GM19468 (cell line): Measurements from ENCODE around the gene DLGAP1.

Experiments
- ATAC-seq: cut with Tn5 transposase; IDR thresholded peaks from one replicate; pipeline ENCODE4 v1.9.1; 2021; ENCODE audit warnings: mild to moderate bottlenecking, moderate library complexity, moderate number of reproducible peaks; ENCODE audit not compliant: unreplicated experiment; ENCODE audit errors: extremely low read depth

The DLGAP1 gene

DNA sequence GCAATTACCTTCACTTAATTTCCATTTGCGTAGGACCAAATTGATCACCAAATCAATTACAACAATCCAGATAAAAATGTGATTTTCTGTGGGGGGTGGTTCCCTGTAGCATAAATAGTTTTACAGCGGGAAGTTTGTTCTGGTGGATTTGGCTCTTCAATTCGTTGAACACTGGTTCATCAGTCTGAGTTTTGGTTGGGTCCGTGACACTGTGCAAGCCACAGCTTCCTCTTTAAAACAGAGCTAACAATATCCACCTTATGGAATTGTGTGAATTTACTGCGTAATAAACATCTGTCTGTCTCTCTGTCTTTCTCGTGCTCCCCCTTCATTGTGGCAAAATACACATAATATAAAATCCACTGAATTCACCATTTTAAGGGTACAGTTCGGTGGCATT lies 694.4 kb downstream of the DLGAP1 start:
- ATAC-seq: no peak

DNA sequence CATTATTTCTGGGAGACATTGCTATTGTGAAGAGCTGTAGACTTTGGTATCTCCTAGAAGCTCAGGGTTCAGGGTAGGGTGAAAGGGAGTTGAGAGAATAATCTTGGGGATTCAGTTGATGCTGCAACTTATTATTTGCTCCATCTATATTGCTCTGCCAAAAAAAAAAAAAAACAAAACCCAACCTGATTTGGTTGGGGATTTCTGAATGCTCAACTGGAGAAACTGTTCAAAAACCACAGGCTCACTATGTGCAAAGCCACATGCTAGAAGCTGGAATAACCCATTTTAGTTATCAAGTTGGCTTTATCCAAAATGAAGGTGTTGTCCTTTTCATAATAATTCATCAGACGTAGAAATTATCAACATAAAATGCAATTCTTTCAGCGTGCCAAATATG lies 696.0 kb downstream of the DLGAP1 start:
- no peak for ATAC-seq

DNA sequence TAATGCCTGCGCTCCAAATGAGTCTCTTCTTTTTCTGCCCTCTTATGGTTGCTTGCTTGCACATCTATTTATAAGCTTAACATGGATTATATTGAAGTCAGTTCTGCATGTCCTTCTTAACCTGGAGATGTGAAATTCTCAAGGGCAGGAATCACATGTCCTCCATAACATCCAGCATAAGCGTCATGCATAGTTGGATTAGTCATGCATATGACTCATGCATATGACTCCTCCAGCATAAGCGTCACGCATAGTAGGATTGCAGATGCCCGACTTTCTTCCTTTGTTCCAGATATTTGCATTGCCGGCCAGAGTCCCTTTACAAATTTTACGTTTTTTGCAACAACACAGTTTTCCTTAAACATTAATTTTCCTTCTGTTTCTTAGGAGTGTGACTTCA lies 696.6 kb downstream of the DLGAP1 start:
- ATAC-seq: no peak

DNA sequence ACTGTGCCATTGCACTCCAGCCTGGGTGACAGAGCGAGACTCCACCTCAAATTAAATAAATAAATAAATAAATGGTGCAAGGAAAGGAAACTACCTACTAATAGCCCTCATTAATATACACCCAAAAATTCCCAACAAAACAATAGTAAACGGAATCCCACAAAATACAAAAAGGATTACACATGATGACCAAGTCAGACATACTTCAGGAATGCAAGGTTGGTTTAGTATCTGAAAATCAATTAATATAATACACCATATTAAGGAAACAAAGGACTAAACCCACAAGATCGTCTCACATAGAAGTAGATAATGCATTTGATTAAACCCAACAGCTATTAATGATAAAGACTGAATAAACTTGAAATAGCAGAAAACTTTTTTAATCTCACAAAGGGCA lies 697.7 kb downstream of the DLGAP1 start:
- no peak for ATAC-seq

DNA sequence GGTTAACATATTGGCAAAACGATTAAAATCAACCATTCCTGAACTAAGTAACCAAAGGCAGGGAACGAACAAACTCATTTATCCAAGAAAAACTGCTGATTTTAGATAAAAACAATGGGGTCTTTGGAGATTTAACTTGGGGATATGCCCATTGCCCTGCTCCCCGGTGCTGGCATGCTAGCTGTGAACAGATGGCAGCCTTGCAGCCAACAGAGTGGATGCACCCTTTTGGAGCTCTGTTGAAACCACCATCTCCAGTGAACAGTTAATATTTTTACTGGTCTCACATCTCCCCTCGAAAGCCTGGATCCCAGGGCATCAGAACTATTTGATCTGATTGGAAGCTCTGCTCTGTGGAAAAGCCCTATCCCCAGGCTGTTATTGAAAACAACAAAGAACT lies 702.0 kb downstream of the DLGAP1 start:
- ATAC-seq: no peak

DNA sequence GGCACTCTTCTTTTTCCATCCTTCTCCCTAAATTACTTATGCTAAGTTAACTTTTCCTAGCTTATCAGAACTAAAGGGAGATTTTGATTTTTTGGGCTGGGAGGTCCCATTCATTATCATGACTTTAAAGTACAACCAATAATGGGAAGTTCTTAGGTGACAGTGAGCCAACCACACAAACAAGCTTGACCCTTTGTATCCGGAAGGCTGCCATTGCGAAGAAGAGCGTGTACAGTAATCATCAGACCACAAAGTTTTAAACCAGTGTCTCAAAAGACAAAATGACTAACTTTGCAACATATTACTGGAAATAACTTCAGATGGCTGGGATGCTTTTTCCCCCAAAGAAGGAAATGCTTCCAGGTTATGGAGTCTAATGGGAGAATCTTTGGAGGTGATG lies 707.0 kb downstream of the DLGAP1 start:
- ATAC-seq: no peak

DNA sequence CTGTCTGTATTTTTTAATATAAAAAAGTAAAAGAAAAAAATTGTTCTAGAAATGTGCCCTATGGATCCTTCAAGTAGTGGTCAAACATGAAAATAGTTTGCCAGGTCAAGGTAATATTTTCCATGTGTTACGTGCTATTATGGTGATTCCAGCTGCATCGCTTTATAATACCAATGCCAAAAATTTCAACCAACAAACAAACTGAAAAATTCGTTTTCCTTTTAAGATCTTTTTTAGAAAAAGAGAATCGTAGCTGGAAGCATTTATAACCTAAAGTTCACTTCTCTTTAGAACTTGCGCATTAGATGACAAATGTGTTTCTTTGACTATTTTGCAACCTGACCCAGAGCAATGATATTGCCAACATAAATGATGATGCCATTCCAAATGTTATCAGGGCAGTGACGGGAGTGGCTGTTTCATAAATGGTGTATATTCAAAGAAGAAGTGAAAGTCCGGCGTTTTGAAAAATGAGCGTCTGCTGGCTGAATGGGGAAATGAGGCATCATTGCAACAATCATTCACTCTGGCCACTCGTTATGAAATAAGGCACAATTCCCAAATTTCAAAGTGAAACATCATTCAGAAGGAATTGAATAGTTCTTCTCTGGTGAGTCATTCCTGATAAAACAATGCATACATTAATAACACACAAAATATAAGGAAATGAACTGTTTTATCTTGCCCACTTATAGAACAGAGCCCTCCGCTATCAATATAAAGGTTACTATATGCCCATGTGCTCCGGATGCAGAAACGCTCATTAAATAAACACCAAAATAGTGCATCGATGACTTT lies 707.7 kb downstream of the DLGAP1 start:
- no peak for ATAC-seq

DNA sequence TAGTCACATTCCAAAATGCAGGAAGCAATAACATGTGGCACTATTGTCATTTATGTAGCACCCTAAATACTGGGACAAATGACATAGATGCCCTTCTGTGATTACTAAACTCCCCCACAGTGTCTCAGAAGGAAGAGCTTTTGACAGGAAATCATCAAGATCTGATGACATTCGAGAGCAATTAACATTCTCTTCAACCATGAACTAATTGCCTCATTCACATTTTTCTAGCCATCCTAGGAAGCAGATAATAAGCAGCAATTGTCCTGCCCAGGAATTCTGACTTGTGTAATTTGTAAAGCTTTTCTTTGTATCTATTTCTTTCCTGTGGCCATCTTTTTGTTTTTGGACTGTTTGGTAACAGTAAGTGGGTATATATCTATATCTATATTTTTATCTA lies 712.6 kb downstream of the DLGAP1 start:
- no peak for ATAC-seq

DNA sequence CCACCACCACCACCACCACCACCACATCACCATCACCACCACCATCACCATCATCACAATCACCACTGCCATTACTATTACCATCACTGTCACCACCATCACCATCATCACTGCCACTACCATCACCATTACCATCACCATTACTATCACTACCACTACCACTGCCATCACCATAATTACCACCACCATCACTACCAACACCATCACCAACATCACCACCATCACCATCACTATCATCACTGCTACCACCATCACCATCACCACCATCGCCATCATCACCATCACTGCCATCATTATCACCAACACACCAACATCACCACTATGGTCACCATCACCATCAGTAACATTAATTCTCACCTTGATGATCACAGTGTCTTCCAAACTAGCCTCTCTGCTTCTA lies 713.8 kb downstream of the DLGAP1 start:
- no peak for ATAC-seq

DNA sequence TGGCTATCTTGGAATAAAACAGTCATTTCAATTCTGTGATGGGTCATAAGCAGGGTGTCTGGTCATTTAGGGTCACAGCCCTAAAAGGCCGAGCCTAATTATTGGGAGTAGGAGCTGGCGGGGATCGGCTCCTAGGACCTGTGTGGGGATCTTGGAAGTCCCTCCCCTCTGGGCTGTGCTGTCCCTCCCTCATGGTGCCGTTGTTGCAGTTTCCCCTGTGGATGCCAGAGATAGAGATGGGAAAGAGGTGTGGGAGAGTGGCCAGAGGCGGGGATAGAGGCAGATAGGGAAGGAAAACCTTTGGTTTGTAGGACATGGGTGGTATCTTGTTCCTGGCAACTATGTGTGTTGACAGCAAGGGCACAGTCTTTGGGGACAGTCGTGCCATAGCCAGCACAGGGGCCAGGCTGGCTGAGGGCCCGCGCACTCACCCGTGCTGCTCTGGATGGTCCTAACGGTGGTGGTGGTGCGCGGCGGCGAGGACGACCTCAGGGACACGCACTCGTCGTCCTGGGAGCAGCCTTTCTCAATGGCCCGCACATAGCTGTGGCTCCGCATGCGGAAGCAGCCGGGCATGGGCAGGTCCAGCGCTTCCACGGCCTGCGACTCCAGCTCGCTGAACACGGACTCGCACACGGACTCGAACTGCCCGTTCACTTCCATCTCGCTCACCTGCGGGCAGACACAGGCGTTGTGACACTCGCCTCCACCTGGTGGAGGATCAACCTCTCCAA lies 726.2 kb downstream of the DLGAP1 start:
- ATAC-seq: no peak

DNA sequence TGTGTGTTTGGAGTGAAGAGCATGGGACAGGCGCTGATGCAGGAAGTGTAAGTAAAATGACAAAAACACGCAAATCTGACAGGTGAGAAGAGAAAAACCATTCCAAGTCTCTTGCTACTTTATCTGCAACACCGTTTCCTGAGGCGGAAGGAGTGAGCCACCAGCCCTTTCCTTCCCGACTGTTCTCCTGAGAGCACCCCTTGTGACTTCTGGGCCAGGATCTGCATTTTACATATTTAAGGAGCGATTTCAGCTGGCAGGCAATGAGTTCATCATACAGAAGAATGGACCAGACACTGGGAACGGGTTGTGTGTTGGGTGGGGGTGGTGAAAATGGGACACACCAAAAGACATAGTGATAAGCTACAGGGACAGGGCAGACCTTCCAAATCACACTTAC lies 727.8 kb downstream of the DLGAP1 start:
- ATAC-seq: no peak

DNA sequence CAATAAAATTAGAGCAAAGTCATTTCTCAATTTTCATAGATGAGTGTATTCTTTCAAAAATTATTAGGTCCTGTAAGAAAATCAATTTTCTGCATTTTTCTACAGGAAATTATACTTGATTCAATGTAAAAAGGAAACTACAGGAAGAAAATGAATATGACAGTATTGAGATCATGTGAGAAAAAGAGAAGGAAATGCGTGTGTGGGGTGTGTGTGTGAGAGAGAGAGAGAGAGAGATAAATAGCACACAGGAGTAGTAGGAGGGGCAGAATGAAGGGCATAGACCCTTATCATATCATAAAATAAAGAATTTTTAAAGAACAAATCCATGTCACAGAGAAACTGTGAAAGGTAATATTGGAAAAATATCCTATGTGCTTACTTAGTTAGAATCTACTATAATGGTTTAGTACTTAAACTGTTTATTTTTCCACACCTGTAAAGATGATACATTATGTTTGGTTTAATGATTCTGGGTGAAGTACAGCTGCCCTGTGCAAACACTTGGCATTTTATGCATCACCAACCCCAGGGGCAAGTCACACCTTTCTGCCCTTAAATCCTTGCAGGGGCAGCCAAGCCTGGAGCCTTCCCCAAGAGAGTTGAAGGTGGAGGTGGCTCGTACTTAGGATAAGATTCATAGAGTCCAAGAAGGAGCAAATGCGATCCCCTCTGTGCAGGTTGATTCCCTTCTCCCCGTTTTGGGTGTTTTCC lies 728.7 kb downstream of the DLGAP1 start:
- ATAC-seq: no peak

DNA sequence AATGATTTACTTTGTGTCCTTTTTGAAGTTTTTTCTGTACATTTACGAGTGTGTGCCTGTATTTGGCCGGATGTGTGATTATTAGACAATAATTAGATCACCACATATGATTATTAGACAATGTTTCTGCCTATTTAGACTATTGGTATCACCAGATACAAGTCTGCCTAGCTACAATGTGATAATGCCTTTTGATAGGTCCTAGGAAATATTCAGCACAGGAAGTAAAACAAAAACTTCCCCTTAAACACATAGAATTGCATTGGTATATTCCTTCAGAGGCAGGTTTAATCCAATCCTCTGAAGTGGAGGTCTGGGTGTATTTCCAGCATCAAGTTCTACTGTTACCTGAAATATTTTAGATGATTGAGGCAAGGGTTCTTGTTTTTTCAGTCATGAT lies 730.0 kb downstream of the DLGAP1 start:
- no peak for ATAC-seq

DNA sequence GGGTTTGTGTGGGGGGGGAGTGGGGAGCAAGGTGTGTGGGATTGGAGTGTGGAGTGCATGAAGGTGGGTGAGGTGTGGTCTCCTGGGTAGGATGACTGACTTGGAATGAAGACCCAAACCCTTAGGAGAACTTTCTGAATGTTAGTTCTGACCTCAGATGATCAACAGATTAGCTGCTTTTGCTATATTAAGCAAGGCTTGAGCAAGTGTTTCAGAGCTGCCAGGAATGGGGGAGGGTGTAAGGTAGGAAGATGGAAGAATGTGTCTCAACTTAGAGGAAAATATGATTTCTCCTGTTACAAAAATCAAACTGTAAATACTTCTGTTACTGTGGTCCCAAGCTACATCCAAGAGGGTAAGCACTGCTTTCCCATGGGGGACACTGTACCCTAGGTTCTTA lies 731.6 kb downstream of the DLGAP1 start:
- ATAC-seq: no peak

DNA sequence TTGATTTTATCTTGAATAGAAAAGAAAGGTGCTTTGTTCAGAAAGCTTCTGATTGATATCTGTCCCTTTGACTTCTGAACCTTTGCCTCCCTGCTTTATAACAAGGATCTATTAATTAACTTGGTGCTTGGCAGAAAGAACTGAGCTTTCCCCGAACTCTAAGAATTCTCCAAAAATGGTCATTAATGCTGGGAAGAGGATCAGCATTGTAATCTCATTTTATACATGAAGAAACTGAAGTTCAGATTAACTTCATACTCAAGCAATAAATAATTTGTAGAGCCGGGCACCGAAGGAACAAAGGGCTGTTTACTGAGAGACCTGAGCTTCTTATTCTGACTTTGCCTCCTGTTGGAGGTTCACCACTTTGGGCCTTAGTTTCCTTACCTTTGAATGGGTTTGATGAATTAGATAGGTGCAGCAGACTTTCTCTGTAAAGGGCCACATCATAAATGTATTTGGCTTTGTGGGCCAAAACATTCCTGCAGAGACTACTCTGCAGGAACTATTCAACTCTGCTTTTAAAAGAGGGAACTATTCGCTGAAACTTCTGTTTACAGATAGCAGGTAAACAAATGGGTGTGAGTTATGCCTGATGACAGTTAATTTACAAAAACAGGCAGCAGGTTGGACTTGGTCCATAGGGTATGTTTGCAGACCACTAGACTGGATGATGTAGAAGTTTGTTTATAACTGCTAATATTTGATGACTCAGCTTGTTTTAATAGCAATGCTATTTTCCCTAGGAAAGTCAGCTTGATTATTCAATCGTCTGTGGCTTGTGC lies 732.3 kb downstream of the DLGAP1 start:
- ATAC-seq: no peak

DNA sequence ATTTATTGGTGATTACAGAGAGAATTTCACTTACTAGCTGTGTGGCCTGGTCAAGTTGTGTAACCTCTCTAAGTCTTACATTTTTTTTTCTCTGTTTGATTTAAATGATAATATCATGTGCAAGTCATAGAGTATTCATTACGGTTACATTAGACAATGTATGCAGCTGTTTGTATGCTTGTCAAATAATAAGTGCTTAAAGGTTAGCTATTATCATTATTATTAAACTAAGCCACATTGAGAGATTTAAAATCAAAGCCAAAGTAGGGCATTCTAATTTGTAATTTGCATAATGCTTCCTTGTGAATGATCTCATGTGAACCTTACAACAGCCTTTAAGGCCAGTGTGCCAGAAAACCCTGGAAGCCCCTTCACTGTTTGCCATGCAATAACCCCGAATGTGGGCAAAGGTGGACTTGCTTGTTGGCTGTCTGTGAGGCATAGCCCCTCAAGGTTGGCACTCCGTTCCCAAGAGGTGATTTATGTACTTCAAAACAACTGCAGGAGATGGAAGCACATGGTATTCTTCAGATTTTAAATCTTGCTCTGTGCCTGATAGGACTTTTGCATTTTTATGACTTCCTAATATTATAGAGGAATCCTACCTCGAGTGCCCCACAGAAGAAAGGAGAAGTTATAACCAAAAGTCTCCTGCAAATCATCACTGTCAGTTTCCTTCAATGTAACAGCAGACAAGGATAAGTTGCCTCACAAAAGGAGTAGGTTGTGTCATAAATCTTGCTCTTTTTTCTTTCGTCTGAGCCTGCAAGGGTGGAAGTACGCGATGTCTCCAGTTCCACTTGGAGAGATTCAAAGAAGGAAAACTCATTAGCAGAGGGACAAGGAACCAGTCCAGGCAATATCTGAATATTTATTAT lies 733.1 kb downstream of the DLGAP1 start:
- no peak for ATAC-seq

DNA sequence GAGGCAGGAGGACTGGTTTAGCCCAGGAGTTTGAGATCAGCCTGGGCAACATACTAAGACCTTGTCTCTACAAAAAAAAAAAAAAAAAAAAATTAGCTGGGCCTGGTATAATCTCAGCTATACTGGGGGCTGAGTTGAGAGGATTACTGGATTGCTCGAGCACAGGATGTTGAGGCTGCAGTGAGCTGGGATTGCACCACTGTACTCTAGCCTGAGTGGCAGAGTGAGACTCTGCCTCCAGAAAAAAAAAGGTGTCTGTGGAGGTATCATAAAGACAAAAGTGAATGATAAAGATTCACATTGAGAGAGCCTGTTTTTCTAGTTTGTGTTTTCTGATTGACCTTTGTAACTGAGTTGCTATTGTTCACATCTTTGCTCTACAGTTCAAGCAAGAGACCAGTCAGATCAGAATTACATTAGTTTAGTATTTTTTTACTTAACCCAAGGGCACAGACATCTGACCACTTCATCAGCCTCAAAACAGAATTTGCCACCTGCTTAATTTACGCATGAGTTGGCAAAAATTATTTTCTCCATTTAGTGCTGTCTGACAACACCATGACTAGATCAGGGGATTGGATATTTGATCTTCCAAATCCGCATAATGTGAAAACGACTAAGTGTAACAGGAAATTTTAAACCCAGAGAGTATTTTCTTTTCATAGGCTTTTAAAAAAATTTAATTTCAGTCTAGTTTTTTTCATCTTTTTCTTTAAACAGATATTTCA lies 734.1 kb downstream of the DLGAP1 start:
- no peak for ATAC-seq

DNA sequence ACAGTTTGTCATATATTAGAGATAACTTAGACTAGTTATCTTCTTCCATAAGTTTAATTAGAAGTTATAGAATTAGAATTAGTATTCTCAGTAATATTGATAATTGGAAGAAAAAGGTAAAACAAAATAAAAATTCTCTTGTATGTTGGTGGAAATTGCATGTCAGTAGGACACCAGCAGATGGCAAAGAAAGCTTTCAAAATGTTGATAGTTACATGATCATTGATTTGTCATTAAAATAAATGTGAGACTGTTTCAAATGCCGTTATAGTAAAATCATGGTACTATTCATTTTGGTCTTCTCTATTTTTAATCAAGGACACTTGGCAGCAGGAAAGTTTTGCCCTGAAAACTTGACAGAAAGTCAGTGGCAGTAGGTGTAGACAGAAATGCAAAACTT lies 734.9 kb downstream of the DLGAP1 start:
- ATAC-seq: no peak
